CD4-positive, CD25-positive, alpha-beta regulatory T cell (primary cell): Measurements from ENCODE around the gene SH3BGRL2. TPM values are rescaled to one million over a fixed set of nuclear protein-coding genes. Genes with fewer than 3 reads are reported as not detected.

ENCODE experiments used
- ATAC-seq, 2 donors: fragments of 150-1000 bp; cut with Tn5 transposase; one replicate each; pipeline ENCODE4 v1.10.0; 2021; ENCODE audit warnings: low read depth in 2 of 2, moderate number of reproducible peaks in 2 of 2, moderate library complexity in 1 of 2
- DNase-seq, 3 donors: peaks; one replicate each; pipeline versions ENCODE4 v3.0.0 to v3.0.0-alpha.2; 2012 to 2022; ENCODE audit warnings: mixed read lengths in 1 of 3
- H3K27ac ChIP-seq: one replicate; pipeline ENCODE4 v1.7.0; 2013; ENCODE audit warnings: mild to moderate bottlenecking, low read length; ENCODE audit not compliant: insufficient read depth, poor library complexity, severe bottlenecking
- H3K27me3 ChIP-seq: one replicate; pipeline ENCODE4 v1.7.0; 2013; ENCODE audit warnings: low read length; ENCODE audit not compliant: control insufficient read depth, insufficient read depth
- H3K36me3 ChIP-seq: one replicate; pipeline ENCODE4 v1.7.0; 2013; ENCODE audit warnings: mild to moderate bottlenecking, low read length, moderate library complexity; ENCODE audit not compliant: control insufficient read depth, insufficient read depth
- H3K4me1 ChIP-seq: 2 replicates; pipeline ENCODE4 v1.7.0; 2013; ENCODE audit warnings: mild to moderate bottlenecking, low read length; ENCODE audit not compliant: insufficient read depth, control insufficient read depth, poor library complexity, severe bottlenecking
- H3K4me3 ChIP-seq: one replicate; pipeline ENCODE4 v1.7.0; 2013; ENCODE audit warnings: low read depth, mild to moderate bottlenecking, low read length, moderate library complexity
- H3K9me3 ChIP-seq, 2 experiments: 1 replicate in 1 of 2; 2 replicates in 1 of 2; pipeline ENCODE4 v1.7.0; 2013; ENCODE audit warnings: low read length in 2 of 2, mild to moderate bottlenecking in 1 of 2, moderate library complexity in 1 of 2; ENCODE audit not compliant: control insufficient read depth in 2 of 2
- H3K27ac Mint-ChIP-seq, 3 donors: one replicate each; pipeline ENCODE4 v1.8.0; 2020 to 2022; ENCODE audit warnings: mild to moderate bottlenecking in 3 of 3, mixed read lengths in 3 of 3, moderate library complexity in 2 of 3
- H3K27me3 Mint-ChIP-seq: one replicate; pipeline ENCODE4 v1.8.0; 2022; ENCODE audit warnings: mild to moderate bottlenecking, mixed read lengths
- H3K36me3 Mint-ChIP-seq: one replicate; pipeline ENCODE4 v1.8.0; 2020; ENCODE audit warnings: mixed read lengths
- H3K4me1 Mint-ChIP-seq, 4 donors: one replicate each; pipeline ENCODE4 v1.8.0; 2020 to 2022; ENCODE audit warnings: mixed read lengths in 4 of 4, mild to moderate bottlenecking in 1 of 4
- H3K4me3 Mint-ChIP-seq, 4 donors: one replicate each; pipeline ENCODE4 v1.8.0; 2020 to 2022; ENCODE audit warnings: mild to moderate bottlenecking in 4 of 4, mixed read lengths in 4 of 4, moderate library complexity in 3 of 4
- H3K9me3 Mint-ChIP-seq, 7 donors: one replicate each; pipeline ENCODE4 v1.8.0; 2020 to 2022; ENCODE audit warnings: mixed read lengths in 7 of 7, mild to moderate bottlenecking in 3 of 7, moderate library complexity in 2 of 7
- polyA plus RNA-seq, 4 donors: library from polyadenylated mRNA; unstranded; fragments of 300-500 nt; fragmentation: Illumina TruSeq; gene quantifications; one replicate each; pipeline ENCODE4 v1.2.3, GENCODE V29; 2021
- total RNA-seq: library from RNA; stranded (reverse); gene quantifications from one replicate; pipeline ENCODE4 v1.2.3, GENCODE V29; 2022

SH3BGRL2 gene
- total RNA-seq (4.7 TPM), polyA plus RNA-seq (under 1 TPM in 2 of 4 donors, not detected in 2; 0.28 to 0.83 TPM)

DNA sequence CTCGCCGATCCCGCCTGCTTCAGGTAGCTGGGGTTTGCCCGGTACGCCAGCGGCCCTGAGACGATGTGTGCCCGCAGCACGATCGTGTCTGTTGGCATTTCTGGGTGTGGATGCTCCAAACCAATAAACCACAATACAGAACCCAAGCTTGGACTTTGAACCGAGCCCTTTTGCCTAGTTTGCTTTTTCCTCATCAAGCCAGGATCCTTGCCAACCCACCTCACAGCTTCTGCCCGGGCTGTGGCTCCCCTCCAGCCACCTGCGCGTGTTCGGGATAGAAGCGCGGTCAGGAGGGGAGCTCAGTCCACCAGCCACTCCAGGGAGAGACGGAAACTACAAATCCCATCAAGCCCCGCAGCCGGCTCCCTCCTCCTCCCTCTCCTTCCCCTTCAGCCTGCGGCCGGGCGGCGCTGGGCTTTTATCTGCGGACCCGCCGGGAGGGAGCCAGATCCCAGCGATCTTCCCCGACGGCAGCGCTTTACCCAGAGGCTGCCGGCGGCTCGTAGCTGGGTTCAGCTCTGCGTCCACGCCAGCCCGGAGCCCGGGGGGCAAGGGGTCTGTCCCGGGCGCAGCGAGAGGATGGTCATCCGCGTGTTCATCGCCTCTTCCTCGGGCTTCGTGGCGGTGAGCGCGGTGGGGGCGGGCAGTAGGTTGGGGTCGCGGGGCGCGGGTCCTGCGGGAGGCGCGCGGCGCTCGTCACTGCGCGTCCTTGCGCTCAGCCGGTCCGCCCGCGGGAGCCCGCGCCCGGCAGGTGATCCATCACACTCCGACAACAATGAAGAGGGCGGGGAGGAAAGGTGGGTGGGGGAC is at the start of gene SH3BGRL2:
Gene SH3BGRL2, plus strand, starts transcription at position 447 of the 810 bp plus-strand sequence. Its CDS starts 133 bp downstream, at position 580.
- H3K9me3 Mint-ChIP-seq, result peaks cover 0 to 2% (median 0%) of the 10 kb centered on the region in 7 donors
- Histone ChIP-seq H3K36me3 (no peaks in the 10 kb centered on the region), H3K27me3 (peaks cover 24% of the 10 kb centered on the region), H3K4me1 (no peaks in the 10 kb centered on the region), H3K9me3 (no peaks in the 10 kb centered on the region), H3K27ac (no peak within 1 kb of the TSS), H3K4me3 (no peak within 1 kb of the TSS)
- peaks cover 0 to 7% (median 0%) of the 10 kb centered on the region in 4 donors for H3K4me1 Mint-ChIP-seq
- H3K27me3 Mint-ChIP-seq, result peaks cover 50% of the 10 kb centered on the region
- DNase-seq (peak in 1 of 3 donors; percentile 14), ATAC-seq (no peak)
- H3K4me3 Mint-ChIP-seq, result peak within 1 kb of the TSS; percentile 17 to 82 (median 66)
- H3K36me3 Mint-ChIP-seq, result no peaks in the 10 kb centered on the region
- no peak within 1 kb of the TSS for H3K27ac Mint-ChIP-seq

DNA sequence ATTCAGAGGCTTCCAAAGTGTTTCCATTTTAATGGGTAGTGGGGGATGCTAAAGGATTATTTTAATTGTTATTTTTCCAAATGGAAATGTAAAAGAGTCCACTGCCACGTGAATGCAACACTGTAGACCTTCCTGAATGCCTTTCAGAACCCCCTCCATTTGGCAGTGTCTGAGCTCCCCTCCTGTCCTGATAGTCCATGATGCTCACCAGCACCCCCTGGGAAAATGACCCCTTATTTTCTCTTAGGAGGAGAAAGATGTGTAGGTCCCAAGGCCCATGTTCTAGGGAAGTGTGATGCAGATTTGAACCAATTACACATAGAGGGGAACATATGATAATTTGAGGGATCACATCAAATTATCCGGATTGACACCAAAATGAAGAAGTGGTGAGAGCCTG is 46.8 kb upstream of the SH3BGRL2 start:
- H3K36me3 ChIP-seq, result no peaks in the 10 kb centered on the region
- H3K4me3 Mint-ChIP-seq, result no peak overlapping the region
- no peaks in the 10 kb centered on the region for H3K4me1 Mint-ChIP-seq
- H3K4me3 ChIP-seq, result no peak overlapping the region
- no peaks in the 10 kb centered on the region for H3K9me3 ChIP-seq
- H3K9me3 Mint-ChIP-seq, result peaks cover 3 to 17% (median 6%) of the 10 kb centered on the region in 7 donors
- H3K36me3 Mint-ChIP-seq, result no peaks in the 10 kb centered on the region
- DNase-seq, result no peak
- no peaks in the 10 kb centered on the region for H3K27me3 Mint-ChIP-seq
- H3K27ac Mint-ChIP-seq, result no peak overlapping the region
- H3K4me1 ChIP-seq, result no peaks in the 10 kb centered on the region
- H3K27ac ChIP-seq, result no peak overlapping the region
- ATAC-seq, result no peak
- H3K27me3 ChIP-seq, result no peaks in the 10 kb centered on the region

DNA sequence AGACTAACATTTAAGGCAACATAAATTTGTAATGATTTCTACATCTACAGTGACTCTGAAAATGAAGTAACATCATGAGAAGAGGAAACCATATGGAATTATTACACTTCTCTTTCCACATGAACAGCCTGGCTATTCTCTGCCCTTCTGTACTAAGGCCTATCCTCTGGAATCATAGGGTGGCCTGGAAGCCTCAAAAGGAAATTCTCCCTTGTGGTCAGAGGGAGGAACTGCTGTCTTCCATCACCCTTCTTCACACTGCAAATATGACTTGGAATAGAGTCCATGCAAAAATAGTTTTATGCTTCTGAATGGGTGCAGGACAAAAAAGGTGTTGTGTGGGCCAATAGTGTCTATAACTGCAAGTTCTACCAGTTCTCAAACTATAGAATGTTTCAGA is 44.6 kb upstream of the SH3BGRL2 start:
- DNase-seq (no peak), ATAC-seq (no peak)
- Mint-ChIP-seq H3K9me3 (peaks cover 0 to 11% (median 2%) of the 10 kb centered on the region in 7 donors), H3K4me1 (no peaks in the 10 kb centered on the region), H3K27me3 (no peaks in the 10 kb centered on the region), H3K36me3 (no peaks in the 10 kb centered on the region), H3K27ac (no peak overlapping the region), H3K4me3 (no peak overlapping the region)
- Histone ChIP-seq H3K27me3 (no peaks in the 10 kb centered on the region), H3K9me3 (no peaks in the 10 kb centered on the region), H3K4me3 (no peak overlapping the region), H3K27ac (no peak overlapping the region), H3K4me1 (no peaks in the 10 kb centered on the region), H3K36me3 (no peaks in the 10 kb centered on the region)

DNA sequence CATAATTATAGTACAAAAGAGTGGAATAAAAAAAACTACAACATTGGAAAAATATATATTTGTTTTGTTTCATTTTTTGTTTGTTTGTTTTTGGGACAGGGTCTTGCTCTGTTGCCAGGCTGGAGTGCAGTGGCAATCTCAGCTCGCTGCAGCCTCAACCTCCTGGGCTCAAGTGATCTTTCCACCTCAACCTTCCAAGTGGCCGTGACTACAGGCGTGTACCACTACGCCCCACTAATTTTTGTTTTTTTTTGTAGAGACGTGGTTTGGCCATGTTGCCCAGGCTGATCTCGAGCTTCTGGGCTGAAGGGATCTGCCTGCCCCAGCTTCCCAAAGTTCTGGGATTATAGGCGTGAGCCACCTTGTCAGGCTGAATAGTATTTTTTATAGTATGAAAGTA is 41.4 kb upstream of the SH3BGRL2 start:
- Histone ChIP-seq H3K9me3 (no peaks in the 10 kb centered on the region), H3K4me3 (no peak overlapping the region), H3K27ac (no peak overlapping the region), H3K4me1 (no peaks in the 10 kb centered on the region), H3K36me3 (no peaks in the 10 kb centered on the region), H3K27me3 (no peaks in the 10 kb centered on the region)
- no peak overlapping the region for H3K4me3 Mint-ChIP-seq
- no peaks in the 10 kb centered on the region for H3K4me1 Mint-ChIP-seq
- no peak for ATAC-seq
- H3K27me3 Mint-ChIP-seq, result peaks cover 4% of the 10 kb centered on the region
- DNase-seq, result no peak
- H3K27ac Mint-ChIP-seq, result no peak overlapping the region
- peaks cover 0 to 5% (median 0%) of the 10 kb centered on the region in 7 donors for H3K9me3 Mint-ChIP-seq
- H3K36me3 Mint-ChIP-seq, result no peaks in the 10 kb centered on the region

DNA sequence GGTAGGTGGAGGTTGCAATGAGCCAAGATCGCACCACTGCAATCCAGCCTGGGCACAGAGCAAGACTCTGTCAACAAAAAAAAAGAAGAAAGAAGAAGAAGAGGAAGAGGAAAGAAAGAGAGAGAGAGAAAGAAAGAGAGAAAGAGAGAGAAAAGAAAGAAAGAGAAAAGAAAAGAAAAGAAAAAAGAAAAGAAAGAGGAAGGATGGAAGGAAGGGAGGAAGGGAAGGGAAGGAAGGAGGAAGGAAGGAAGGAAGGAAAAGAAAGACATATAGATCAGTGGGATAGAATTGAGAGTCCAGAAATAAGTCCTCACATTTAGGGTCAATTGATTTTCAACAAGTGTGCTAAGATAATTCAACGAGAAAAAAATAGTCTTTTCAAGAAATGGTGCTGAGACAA is 34.0 kb upstream of the SH3BGRL2 start:
- H3K9me3 ChIP-seq, result no peaks in the 10 kb centered on the region

DNA sequence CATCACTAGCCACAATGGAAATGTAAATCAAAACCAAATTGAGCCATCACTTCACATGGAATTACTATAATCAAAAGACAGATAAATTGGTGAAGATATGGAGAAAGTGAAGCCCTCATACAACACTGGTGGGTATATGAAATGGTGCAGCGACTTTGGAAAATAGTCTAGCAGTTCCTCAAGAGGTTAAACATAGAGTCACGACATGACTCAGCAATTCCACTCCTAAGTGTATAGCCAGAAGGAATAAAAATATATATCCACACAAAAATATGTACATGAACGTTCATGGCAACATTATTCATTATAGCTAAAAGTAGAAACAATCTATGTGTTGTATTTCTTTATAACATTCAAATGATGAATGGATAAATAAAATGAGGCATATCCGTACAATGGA is 33.1 kb upstream of the SH3BGRL2 start:
- H3K27ac ChIP-seq, result no peak overlapping the region
- peaks cover 0 to 5% (median 1%) of the 10 kb centered on the region in 7 donors for H3K9me3 Mint-ChIP-seq
- H3K4me3 Mint-ChIP-seq, result no peak overlapping the region
- H3K27me3 ChIP-seq, result no peaks in the 10 kb centered on the region
- H3K4me3 ChIP-seq, result no peak overlapping the region
- ATAC-seq, result no peak
- H3K36me3 ChIP-seq, result no peaks in the 10 kb centered on the region
- DNase-seq, result no peak
- no peak overlapping the region for H3K27ac Mint-ChIP-seq
- no peaks in the 10 kb centered on the region for H3K36me3 Mint-ChIP-seq
- no peaks in the 10 kb centered on the region for H3K4me1 ChIP-seq
- H3K9me3 ChIP-seq, result no peaks in the 10 kb centered on the region
- H3K27me3 Mint-ChIP-seq, result no peaks in the 10 kb centered on the region
- no peaks in the 10 kb centered on the region for H3K4me1 Mint-ChIP-seq

More for the DNA sequence above, 34.0 kb upstream of the SH3BGRL2 start:
- DNase-seq, result no peak
- ATAC-seq, result no peak
- Mint-ChIP-seq H3K27ac (no peak overlapping the region), H3K4me3 (no peak overlapping the region), H3K36me3 (no peaks in the 10 kb centered on the region), H3K4me1 (no peaks in the 10 kb centered on the region), H3K9me3 (peaks cover 0 to 5% (median 1%) of the 10 kb centered on the region in 7 donors), H3K27me3 (peaks cover 4% of the 10 kb centered on the region)
- no peak overlapping the region for H3K27ac ChIP-seq
- H3K36me3 ChIP-seq, result no peaks in the 10 kb centered on the region
- H3K4me1 ChIP-seq, result no peaks in the 10 kb centered on the region
- no peaks in the 10 kb centered on the region for H3K27me3 ChIP-seq
- H3K4me3 ChIP-seq, result no peak overlapping the region

DNA sequence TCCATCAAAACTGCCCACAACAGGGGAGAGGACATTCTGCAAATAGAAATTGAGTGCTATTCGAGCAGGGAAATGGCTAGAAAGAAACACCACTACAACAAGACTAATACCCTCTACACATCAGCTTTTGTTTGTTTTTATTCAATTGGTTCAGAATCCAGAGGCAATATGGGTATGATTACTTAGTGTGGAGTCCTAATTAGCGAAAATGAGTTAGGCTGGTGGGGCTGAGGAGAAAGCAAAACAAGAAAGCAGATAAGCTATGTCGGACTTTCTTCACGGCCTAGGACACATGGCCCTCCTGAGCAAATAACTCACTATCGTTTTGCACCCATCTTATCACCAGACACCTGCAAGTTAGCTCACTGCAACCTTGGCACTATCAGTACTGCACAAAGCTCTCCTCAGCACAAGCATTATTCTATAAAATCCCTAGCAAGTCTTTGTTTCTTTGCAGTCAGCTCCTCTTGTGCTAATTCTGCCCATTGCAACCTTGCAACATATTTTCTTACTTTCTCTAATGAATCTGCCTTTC is 31.3 kb upstream of the SH3BGRL2 start:
- H3K4me1 Mint-ChIP-seq, result no peaks in the 10 kb centered on the region
- no peaks in the 10 kb centered on the region for H3K36me3 Mint-ChIP-seq
- H3K4me3 Mint-ChIP-seq, result no peak overlapping the region
- Histone ChIP-seq H3K4me1 (no peaks in the 10 kb centered on the region), H3K36me3 (no peaks in the 10 kb centered on the region), H3K27ac (no peak overlapping the region), H3K27me3 (no peaks in the 10 kb centered on the region), H3K9me3 (no peaks in the 10 kb centered on the region), H3K4me3 (no peak overlapping the region)
- no peak overlapping the region for H3K27ac Mint-ChIP-seq
- ATAC-seq (no peak), DNase-seq (no peak)
- no peaks in the 10 kb centered on the region for H3K27me3 Mint-ChIP-seq
- H3K9me3 Mint-ChIP-seq, result peaks cover 0 to 3% (median 0%) of the 10 kb centered on the region in 7 donors

DNA sequence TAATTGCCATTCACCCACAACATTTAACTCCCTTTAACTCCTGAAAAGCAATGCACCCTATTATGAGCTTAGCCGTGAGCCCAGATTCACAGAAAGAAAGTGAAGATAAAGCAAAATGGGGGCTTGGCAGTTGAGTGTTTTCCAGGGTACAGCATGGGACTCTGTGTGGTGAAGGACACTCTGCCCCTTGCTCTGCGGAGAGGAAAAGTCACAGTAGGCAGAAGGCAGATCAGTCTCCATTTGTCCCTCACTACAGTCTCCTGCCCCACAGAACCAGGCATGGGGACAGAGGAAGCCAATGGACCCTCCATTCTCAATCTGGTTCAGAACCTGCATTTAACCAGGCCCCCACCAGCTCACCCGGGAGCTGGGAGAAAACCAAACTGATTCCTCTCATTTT is 30.8 kb upstream of the SH3BGRL2 start:
- Mint-ChIP-seq H3K36me3 (no peaks in the 10 kb centered on the region), H3K4me3 (no peak overlapping the region), H3K9me3 (peaks cover 0 to 3% (median 0%) of the 10 kb centered on the region in 7 donors), H3K27me3 (no peaks in the 10 kb centered on the region), H3K27ac (no peak overlapping the region), H3K4me1 (no peaks in the 10 kb centered on the region)
- Histone ChIP-seq H3K9me3 (no peaks in the 10 kb centered on the region), H3K4me3 (no peak overlapping the region), H3K36me3 (no peaks in the 10 kb centered on the region), H3K4me1 (no peaks in the 10 kb centered on the region), H3K27ac (no peak overlapping the region), H3K27me3 (no peaks in the 10 kb centered on the region)
- no peak for ATAC-seq
- DNase-seq, result no peak
